Measurements from ENCODE around the gene C1orf87. TPM values are rescaled to one million over a fixed set of nuclear protein-coding genes. Genes with fewer than 3 reads are reported as not detected.

C1orf87 gene
- total RNA-seq, 4 donors from 2014 or later = 0.40 TPM; not detected in 3

DNA sequence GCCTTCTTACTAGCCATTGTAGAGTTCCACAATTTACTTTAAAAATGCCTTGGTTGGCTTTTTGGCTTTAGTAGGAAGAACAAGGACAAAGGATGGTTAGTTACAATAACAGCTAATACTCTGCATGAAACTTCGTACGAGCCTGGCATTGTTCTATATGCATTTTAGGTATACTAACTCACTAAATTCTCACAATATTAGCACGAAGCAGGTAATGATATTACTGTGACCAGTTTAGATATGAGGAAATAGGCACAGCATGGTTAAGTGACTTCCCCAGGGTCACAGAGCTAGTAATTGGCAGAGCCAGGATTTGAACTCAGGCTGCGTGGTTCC lies 96.5 kb downstream of the C1orf87 start:
- no peaks in the 10 kb centered on the region for H3K27me3 ChIP-seq
- no peak for DNase-seq
- intact Hi-C loops (cut with DNase I; ENCODE audit: low total_unique reads) = loop anchor here (5.0 kb wide), 1 partner anchor 1065 kb away; no protein-coding TSS in a partner anchor
- no peak overlapping the region for H3K27ac ChIP-seq
- no peak overlapping the region for H3K4me3 ChIP-seq
- in situ Hi-C loops (cut with MboI; ENCODE audit: low pct_ligation_motif_present in 1 of 4, low pct_unique_long_range_greater_than_20kb in 1 of 4, low sequenced_read_pairs in 3 of 4) = loop anchor here in 3 of 4 donors (25.0 kb wide), 3 partner anchors 785 to 1885 kb away; no protein-coding TSS in a partner anchor
- no peaks in the 10 kb centered on the region for H3K36me3 ChIP-seq
- WGBS, 2 donors (ENCODE audit: low coverage in 1 of 2) = 75 to 77% methylated on average over 4 of the region's 4 CpGs
- no peak for TF ChIP-seq CTCF (IDR thresholded peaks at IDR 0.05)
- TF ChIP-seq POLR2A (IDR thresholded peaks at IDR 0.05) = no peak
- TF ChIP-seq POLR2AphosphoS5 (IDR thresholded peaks at IDR 0.05) = no peak
- TF ChIP-seq EP300 (IDR thresholded peaks at IDR 0.05; ENCODE audit: low read depth) = no peak
- H3K9me3 ChIP-seq = no peaks in the 10 kb centered on the region
- H3K4me1 ChIP-seq = peaks cover 0 to 8% (median 0%) of the 10 kb centered on the region in 4 donors

DNA sequence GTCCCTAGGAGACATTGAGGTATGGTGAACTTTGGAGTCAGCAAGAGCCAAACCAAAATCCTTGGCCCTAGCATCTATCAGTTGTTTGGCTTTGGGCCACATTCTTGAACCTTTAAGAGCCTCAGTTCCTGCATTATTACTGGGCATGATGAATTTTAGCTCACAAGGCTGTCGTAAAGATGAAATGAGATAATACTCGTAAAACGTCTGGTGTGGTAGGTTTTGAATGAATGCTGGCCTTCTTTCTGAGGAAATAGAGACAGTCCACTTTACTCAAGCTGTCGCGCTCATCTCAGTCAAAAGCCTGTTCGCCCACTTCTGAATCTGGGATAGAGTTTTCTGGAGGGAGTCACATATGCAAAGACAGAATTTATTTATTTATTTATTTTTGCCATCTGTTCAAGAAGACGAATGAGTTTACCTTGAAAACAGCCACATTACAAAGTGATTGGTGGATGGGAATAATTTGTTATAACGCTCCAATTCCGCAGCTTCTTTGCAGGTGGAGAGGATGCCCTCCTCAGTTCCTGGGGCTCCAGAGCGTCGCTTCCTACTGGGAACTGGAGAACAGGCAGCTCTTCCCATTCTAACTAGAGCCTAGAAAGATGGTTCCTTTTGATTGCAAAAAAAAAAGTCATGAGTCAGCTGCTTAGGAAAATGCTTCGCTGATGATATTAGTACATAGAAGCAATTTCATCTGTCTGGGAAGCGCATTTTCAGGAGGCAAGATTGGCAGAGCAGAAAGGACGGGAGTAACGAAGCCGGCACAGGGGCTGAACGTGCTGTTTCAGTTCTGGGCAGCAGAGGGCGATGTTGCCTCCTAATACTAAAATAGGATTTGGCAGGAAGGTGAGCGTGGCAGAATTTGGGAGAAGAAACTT lies 97.1 kb downstream of the C1orf87 start:
- H3K9me3 ChIP-seq = no peaks in the 10 kb centered on the region
- no peak for TF ChIP-seq EP300 (IDR thresholded peaks at IDR 0.05; ENCODE audit: low read depth)
- peak; percentile 77 to 90 (median 82) for TF ChIP-seq CTCF (IDR thresholded peaks at IDR 0.05)
- peak overlapping the region in 1 of 4 donors; percentile 17 for H3K4me3 ChIP-seq
- H3K27ac ChIP-seq = no peak overlapping the region
- intact Hi-C loops (cut with DNase I; ENCODE audit: low total_unique reads) (loop anchor here (5.0 kb wide), 1 partner anchor 1066 kb away; no protein-coding TSS in a partner anchor), in situ Hi-C loops (cut with MboI; ENCODE audit: low pct_ligation_motif_present in 1 of 4, low pct_unique_long_range_greater_than_20kb in 1 of 4, low sequenced_read_pairs in 3 of 4) (loop anchor here in 3 of 4 donors (25.0 kb wide), 3 partner anchors 786 to 1886 kb away; no protein-coding TSS in a partner anchor)
- H3K27me3 ChIP-seq = no peaks in the 10 kb centered on the region
- H3K4me1 ChIP-seq = peaks cover 0 to 10% (median 1%) of the 10 kb centered on the region in 4 donors
- DNase-seq = peak; percentile 76
- 27 to 30% methylated on average over 19 of the region's 19 CpGs for WGBS, 2 donors (ENCODE audit: low coverage in 1 of 2)
- H3K36me3 ChIP-seq = no peaks in the 10 kb centered on the region

DNA sequence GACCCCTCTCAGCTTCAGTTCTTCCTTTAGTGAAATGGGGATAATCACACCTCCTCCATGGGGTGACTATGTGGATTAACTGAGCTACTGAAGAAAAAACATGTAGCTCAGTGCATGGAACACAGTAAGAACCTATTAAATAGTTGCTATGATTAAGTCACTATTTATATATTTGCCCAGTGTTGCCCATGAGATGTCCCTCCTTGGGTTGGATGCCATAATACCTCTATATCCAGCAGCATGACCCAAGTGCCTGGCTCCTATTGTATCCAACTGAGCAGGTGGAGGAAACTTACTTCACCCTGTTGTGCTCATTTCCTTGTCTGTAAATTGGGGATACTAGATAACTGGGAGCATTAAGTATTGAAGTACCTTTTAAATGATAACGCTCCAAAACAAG lies 99.9 kb downstream of the C1orf87 start:
- Histone ChIP-seq H3K4me1 (peaks cover 0 to 13% (median 3%) of the 10 kb centered on the region in 4 donors), H3K36me3 (no peaks in the 10 kb centered on the region), H3K27me3 (no peaks in the 10 kb centered on the region), H3K9me3 (no peaks in the 10 kb centered on the region), H3K27ac (no peak overlapping the region), H3K4me3 (no peak overlapping the region)
- intact Hi-C loops (cut with DNase I; ENCODE audit: low total_unique reads) = no loop called here
- DNase-seq = no peak
- in situ Hi-C loops (cut with MboI; ENCODE audit: low pct_ligation_motif_present in 1 of 4, low pct_unique_long_range_greater_than_20kb in 1 of 4, low sequenced_read_pairs in 3 of 4) = no loop called here
- TF ChIP-seq POLR2A (IDR thresholded peaks at IDR 0.05) (no peak), EP300 (IDR thresholded peaks at IDR 0.05; ENCODE audit: low read depth) (no peak), POLR2AphosphoS5 (IDR thresholded peaks at IDR 0.05) (no peak), CTCF (IDR thresholded peaks at IDR 0.05) (no peak)
- 86 to 89% methylated on average over 1 of the region's 1 CpG for WGBS, 2 donors (ENCODE audit: low coverage in 1 of 2)

DNA sequence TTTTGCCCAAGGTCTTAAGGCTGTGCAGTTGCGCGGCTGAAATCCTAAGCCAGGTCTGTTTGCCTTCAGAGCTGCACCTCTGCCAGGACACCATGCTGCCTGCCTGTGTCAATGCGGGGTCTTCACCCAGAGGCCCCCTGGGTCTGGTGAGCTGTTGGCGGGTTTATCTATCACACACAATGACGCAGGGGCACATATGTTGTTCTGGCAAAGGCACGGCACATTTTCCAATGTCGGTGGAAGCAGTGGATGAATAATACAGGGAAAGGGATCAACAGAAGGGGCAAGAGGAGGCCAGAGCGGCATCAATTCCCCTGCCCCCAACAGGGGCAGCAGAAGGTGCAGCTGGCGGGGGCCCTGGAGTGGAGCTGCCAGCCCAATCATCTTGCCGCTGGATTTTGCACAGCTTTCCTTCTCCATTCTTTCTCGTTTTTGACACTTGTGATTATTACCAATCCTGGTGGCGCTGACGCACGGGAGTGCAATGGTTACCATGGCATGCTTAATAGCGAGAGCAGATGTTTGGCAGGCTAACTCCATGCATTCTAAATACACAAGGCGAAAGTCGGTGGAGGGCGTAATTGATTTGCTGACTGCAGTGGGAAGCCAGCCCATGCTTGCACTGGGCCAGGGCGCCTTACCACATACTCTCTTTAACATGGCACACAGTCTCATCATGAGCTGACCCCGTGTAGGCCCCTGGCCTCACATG lies 101.2 kb downstream of the C1orf87 start:
- no peak overlapping the region for H3K27ac ChIP-seq
- H3K4me1 ChIP-seq = peaks cover 0 to 17% (median 3%) of the 10 kb centered on the region in 4 donors
- 90% methylated on average over 20 of the region's 20 CpGs; no CpG with 5 or more reads in 1 of the 2 donors for WGBS, 2 donors (ENCODE audit: low coverage in 1 of 2)
- H3K27me3 ChIP-seq = no peaks in the 10 kb centered on the region
- in situ Hi-C loops (cut with MboI; ENCODE audit: low pct_ligation_motif_present in 1 of 4, low pct_unique_long_range_greater_than_20kb in 1 of 4, low sequenced_read_pairs in 3 of 4) = no loop called here
- no peak for TF ChIP-seq POLR2AphosphoS5 (IDR thresholded peaks at IDR 0.05)
- no peak for TF ChIP-seq CTCF (IDR thresholded peaks at IDR 0.05)
- TF ChIP-seq POLR2A (IDR thresholded peaks at IDR 0.05) = no peak
- TF ChIP-seq EP300 (IDR thresholded peaks at IDR 0.05; ENCODE audit: low read depth) = no peak
- no peaks in the 10 kb centered on the region for H3K36me3 ChIP-seq
- no peak for DNase-seq
- H3K9me3 ChIP-seq = no peaks in the 10 kb centered on the region
- H3K4me3 ChIP-seq = no peak overlapping the region
- intact Hi-C loops (cut with DNase I; ENCODE audit: low total_unique reads) = no loop called here

All from transverse colon (tissue), 4 donors.